ENCODE data around the gene NACAD.

- TF ChIP-seq, protein P1, sequence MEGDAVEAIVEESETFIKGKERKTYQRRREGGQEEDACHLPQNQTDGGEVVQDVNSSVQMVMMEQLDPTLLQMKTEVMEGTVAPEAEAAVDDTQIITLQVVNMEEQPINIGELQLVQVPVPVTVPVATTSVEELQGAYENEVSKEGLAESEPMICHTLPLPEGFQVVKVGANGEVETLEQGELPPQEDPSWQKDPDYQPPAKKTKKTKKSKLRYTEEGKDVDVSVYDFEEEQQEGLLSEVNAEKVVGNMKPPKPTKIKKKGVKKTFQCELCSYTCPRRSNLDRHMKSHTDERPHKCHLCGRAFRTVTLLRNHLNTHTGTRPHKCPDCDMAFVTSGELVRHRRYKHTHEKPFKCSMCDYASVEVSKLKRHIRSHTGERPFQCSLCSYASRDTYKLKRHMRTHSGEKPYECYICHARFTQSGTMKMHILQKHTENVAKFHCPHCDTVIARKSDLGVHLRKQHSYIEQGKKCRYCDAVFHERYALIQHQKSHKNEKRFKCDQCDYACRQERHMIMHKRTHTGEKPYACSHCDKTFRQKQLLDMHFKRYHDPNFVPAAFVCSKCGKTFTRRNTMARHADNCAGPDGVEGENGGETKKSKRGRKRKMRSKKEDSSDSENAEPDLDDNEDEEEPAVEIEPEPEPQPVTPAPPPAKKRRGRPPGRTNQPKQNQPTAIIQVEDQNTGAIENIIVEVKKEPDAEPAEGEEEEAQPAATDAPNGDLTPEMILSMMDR (conservative IDR thresholded peaks at IDR 0.05) = no peak
- TF ChIP-seq ZFX (IDR thresholded peaks at IDR 0.05) = no peak
Observed at GRCh38 chr7:45088821-45089340, at the start of gene NACAD.
